CD14-positive monocyte (primary cell): Measurements from ENCODE around the gene LONRF2. TPM values are rescaled to one million over a fixed set of nuclear protein-coding genes. Genes with fewer than 3 reads are reported as not detected.

ENCODE experiments used
- DNase-seq, 3 donors: peaks; one replicate each; pipeline ENCODE4 v3.0.0-alpha.2; 2011 to 2022
- H2AFZ ChIP-seq: 2 replicates; pipeline ENCODE4 v1.6.0; 2012; ENCODE audit warnings: mild to moderate bottlenecking, low read depth, low read length, inconsistent platforms; ENCODE audit not compliant: insufficient read depth, poor library complexity, severe bottlenecking
- H3K27ac ChIP-seq, 2 donors: 1 replicate in 1 of 2; 2 replicates in 1 of 2; pipeline ENCODE4 v1.5.1; 2012 to 2013; ENCODE audit warnings: low read length in 2 of 2, control low read depth in 1 of 2, inconsistent platforms in 1 of 2, low read depth in 1 of 2, mild to moderate bottlenecking in 1 of 2
- H3K27me3 ChIP-seq, 2 donors: one replicate each; pipeline versions ENCODE4 v1.6.0 to v1.6.1; 2011 to 2013; ENCODE audit warnings: low read length in 2 of 2; ENCODE audit not compliant: control insufficient read depth in 2 of 2, insufficient read depth in 2 of 2
- H3K36me3 ChIP-seq, 2 donors: replicated peaks in 1 of 2; 1 replicate in 1 of 2; 2 replicates in 1 of 2; pipeline versions ENCODE4 v1.5.1 to v1.6.1; 2012 to 2013; ENCODE audit warnings: low read length in 2 of 2, control low read depth in 1 of 2, inconsistent platforms in 1 of 2, mild to moderate bottlenecking in 1 of 2; ENCODE audit not compliant: insufficient read depth in 2 of 2, control insufficient read depth in 1 of 2
- H3K4me1 ChIP-seq, 2 donors: 1 replicate in 1 of 2; 2 replicates in 1 of 2; pipeline versions ENCODE4 v1.5.1 to v1.6.1; 2012 to 2013; ENCODE audit warnings: low read length in 2 of 2, control low read depth in 1 of 2, inconsistent platforms in 1 of 2, mild to moderate bottlenecking in 1 of 2, moderate library complexity in 1 of 2; ENCODE audit not compliant: insufficient read depth in 2 of 2, control insufficient read depth in 1 of 2
- H3K4me2 ChIP-seq: replicated peaks from 2 replicates; pipeline ENCODE3; 2012; ENCODE audit warnings: low read length, moderate library complexity, mild to moderate bottlenecking; ENCODE audit not compliant: poor library complexity, severe bottlenecking; ENCODE audit errors: extremely low read depth
- H3K4me3 ChIP-seq, 3 experiments: fragments of 200-600 bp in 1 of 3; sonication (generic) in 1 of 3; replicated peaks in 1 of 3; 1 replicate in 2 of 3; 2 replicates in 1 of 3; pipeline ENCODE4 v1.5.1; 2011 to 2013; ENCODE audit warnings: low read length in 3 of 3, mild to moderate bottlenecking in 3 of 3, control low read depth in 2 of 3, low read depth in 2 of 3, inconsistent platforms in 1 of 3, moderate library complexity in 1 of 3
- H3K79me2 ChIP-seq: 2 replicates; pipeline ENCODE4 v1.6.0; 2012; ENCODE audit warnings: mild to moderate bottlenecking, control low read depth, inconsistent platforms, low read length, moderate library complexity; ENCODE audit not compliant: insufficient read depth
- H3K9ac ChIP-seq: 2 replicates; pipeline ENCODE4 v1.6.0; 2017; ENCODE audit warnings: low read length, mild to moderate bottlenecking; ENCODE audit not compliant: insufficient read depth, poor library complexity, severe bottlenecking
- H3K9me3 ChIP-seq, 2 donors: replicated peaks in 1 of 2; 1 replicate in 1 of 2; 2 replicates in 1 of 2; pipeline versions ENCODE4 v1.5.1 to v1.6.1; 2012 to 2013; ENCODE audit warnings: low read length in 2 of 2, control low read depth in 1 of 2; ENCODE audit not compliant: control insufficient read depth in 1 of 2, insufficient read depth in 1 of 2
- H4K20me1 ChIP-seq: 2 replicates; pipeline ENCODE4 v1.6.0; 2012; ENCODE audit warnings: mild to moderate bottlenecking, low read length, control low read depth, moderate library complexity; ENCODE audit not compliant: insufficient read depth
- H3K27ac Mint-ChIP-seq, 7 donors: one replicate each; pipeline ENCODE4 v1.8.0; 2020; ENCODE audit warnings: mild to moderate bottlenecking in 7 of 7, mixed read lengths in 7 of 7, moderate library complexity in 6 of 7, inconsistent platforms in 2 of 7
- H3K27me3 Mint-ChIP-seq, 3 donors: one replicate each; pipeline ENCODE4 v1.8.0; 2021 to 2022; ENCODE audit warnings: low read depth in 3 of 3, mild to moderate bottlenecking in 3 of 3, mixed read lengths in 3 of 3, moderate library complexity in 3 of 3, inconsistent platforms in 1 of 3
- H3K36me3 Mint-ChIP-seq, 2 donors: one replicate each; pipeline ENCODE4 v1.8.0; 2020; ENCODE audit warnings: mixed read lengths in 2 of 2, inconsistent platforms in 1 of 2, mild to moderate bottlenecking in 1 of 2
- H3K4me1 Mint-ChIP-seq: one replicate; pipeline ENCODE4 v1.8.0; 2020; ENCODE audit warnings: mild to moderate bottlenecking, mixed read lengths
- H3K4me3 Mint-ChIP-seq, 2 donors: one replicate each; pipeline ENCODE4 v1.8.0; 2020; ENCODE audit warnings: mild to moderate bottlenecking in 2 of 2, mixed read lengths in 2 of 2, moderate library complexity in 1 of 2
- H3K9me3 Mint-ChIP-seq, 7 donors: one replicate each; pipeline ENCODE4 v1.8.0; 2020 to 2022; ENCODE audit warnings: mixed read lengths in 7 of 7, mild to moderate bottlenecking in 6 of 7, moderate library complexity in 6 of 7, inconsistent platforms in 2 of 7
- CTCF ChIP-seq: fragments of 200-600 bp; IDR thresholded peaks from one replicate; pipeline ENCODE4 v1.8.0; 2022; ENCODE audit warnings: antibody characterized with exemption, mild to moderate bottlenecking
- WGBS: methylation state at CpG from one replicate; pipeline ENCODE4 v1.1.5; 2013; ENCODE audit warnings: missing lambda C conversion rate; ENCODE audit not compliant: insufficient coverage; 5-methylcytosine and 5-hydroxymethylcytosine counted together
- intact Hi-C, 2 donors: fragments of 100-400 bp; cut with micrococcal nuclease; formaldehyde crosslinking; loops; one replicate each; pipeline versions ENCODE4 v1.15.0 to v1.15.1; 2023
- polyA plus RNA-seq, 3 donors: library from polyadenylated mRNA; depleted of rRNA in 1 of 3; unstranded in 2 of 3; stranded (reverse) in 1 of 3; fragments of 300-500 nt in 2 of 3; fragments of >200 nt in 1 of 3; fragmentation: Illumina TruSeq in 2 of 3; gene quantifications; 1 replicate in 2 of 3; 2 replicates in 1 of 3; pipeline ENCODE4 v1.2.3, GENCODE V29; 2012 to 2021

Gene LONRF2
- polyA plus RNA-seq, 3 donors, result not detected

GRCh38 chr2:100291152-100291970 is 30.9 kb downstream of the LONRF2 start:
- WGBS, result 77% methylated on average over 9 of the region's 13 CpGs
- TF ChIP-seq CTCF, result no peak
- peaks cover 0 to 10% (median 2%) of the 10 kb centered on the region in 3 donors for H3K27me3 Mint-ChIP-seq
- Histone ChIP-seq H3K9ac (no peak overlapping the region), H4K20me1 (no peaks in the 10 kb centered on the region), H2AFZ (no peak overlapping the region), H3K4me1 (no peaks in the 10 kb centered on the region), H3K27me3 (no peaks in the 10 kb centered on the region), H3K4me2 (no peak overlapping the region), H3K4me3 (no peak overlapping the region), H3K27ac (no peak overlapping the region), H3K9me3 (no peaks in the 10 kb centered on the region), H3K36me3 (no peaks in the 10 kb centered on the region), H3K79me2 (no peaks in the 10 kb centered on the region)
- no peak for DNase-seq
- intact Hi-C loops, result no loop called here
- H3K4me3 Mint-ChIP-seq, result no peak overlapping the region
- no peaks in the 10 kb centered on the region for H3K4me1 Mint-ChIP-seq
- no peak overlapping the region for H3K27ac Mint-ChIP-seq
- H3K9me3 Mint-ChIP-seq, result peaks cover 0 to 6% (median 0%) of the 10 kb centered on the region in 7 donors
- no peaks in the 10 kb centered on the region for H3K36me3 Mint-ChIP-seq

DNA sequence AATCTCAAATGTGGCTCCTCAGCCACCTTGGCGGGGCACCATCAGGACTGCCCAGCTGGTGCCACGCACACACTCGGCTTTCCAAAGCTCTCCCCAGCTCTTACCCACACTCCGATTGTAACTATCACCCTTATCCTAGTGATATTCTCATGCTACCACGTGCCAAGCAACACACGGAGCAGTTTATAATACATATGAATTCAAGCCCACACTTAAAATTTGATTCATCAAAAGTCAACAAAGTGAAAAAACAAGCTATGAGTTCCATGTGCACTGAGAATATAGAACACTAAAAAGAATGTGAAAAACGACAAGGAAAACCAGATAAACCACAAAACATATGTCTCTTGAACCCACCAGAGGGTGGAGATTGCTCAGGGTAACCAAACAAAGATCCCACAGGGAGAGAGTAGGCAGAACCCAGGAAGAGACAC is 31.6 kb downstream of the LONRF2 start:
- 98% methylated on average over 4 of the region's 7 CpGs for WGBS
- Mint-ChIP-seq H3K36me3 (no peaks in the 10 kb centered on the region), H3K4me3 (no peak overlapping the region), H3K27ac (no peak overlapping the region), H3K4me1 (no peaks in the 10 kb centered on the region), H3K27me3 (peaks cover 0 to 8% (median 2%) of the 10 kb centered on the region in 3 donors), H3K9me3 (peaks cover 0 to 6% (median 0%) of the 10 kb centered on the region in 7 donors)
- no peak overlapping the region for H3K4me2 ChIP-seq
- H3K27ac ChIP-seq, result no peak overlapping the region
- intact Hi-C loops, result no loop called here
- H3K27me3 ChIP-seq, result no peaks in the 10 kb centered on the region
- TF ChIP-seq CTCF, result no peak
- H3K4me1 ChIP-seq, result no peaks in the 10 kb centered on the region
- H3K9me3 ChIP-seq, result no peaks in the 10 kb centered on the region
- no peaks in the 10 kb centered on the region for H4K20me1 ChIP-seq
- no peak overlapping the region for H3K9ac ChIP-seq
- no peak for DNase-seq
- H2AFZ ChIP-seq, result no peak overlapping the region
- no peak overlapping the region for H3K4me3 ChIP-seq
- no peaks in the 10 kb centered on the region for H3K36me3 ChIP-seq
- no peaks in the 10 kb centered on the region for H3K79me2 ChIP-seq
